CD14-positive monocyte (primary cell): Measurements from ENCODE around the gene MEPCE. TPM values are rescaled to one million over a fixed set of nuclear protein-coding genes. Genes with fewer than 3 reads are reported as not detected.

Experiments
- DNase-seq, 3 donors: peaks; one replicate each; pipeline ENCODE4 v3.0.0-alpha.2; 2011 to 2022
- H2AFZ ChIP-seq: 2 replicates; pipeline ENCODE4 v1.6.0; 2012; ENCODE audit warnings: mild to moderate bottlenecking, low read depth, low read length, inconsistent platforms; ENCODE audit not compliant: insufficient read depth, poor library complexity, severe bottlenecking
- H3K27ac ChIP-seq, 2 donors: 1 replicate in 1 of 2; 2 replicates in 1 of 2; pipeline ENCODE4 v1.5.1; 2012 to 2013; ENCODE audit warnings: low read length in 2 of 2, control low read depth in 1 of 2, inconsistent platforms in 1 of 2, low read depth in 1 of 2, mild to moderate bottlenecking in 1 of 2
- H3K27me3 ChIP-seq, 2 donors: one replicate each; pipeline versions ENCODE4 v1.6.0 to v1.6.1; 2011 to 2013; ENCODE audit warnings: low read length in 2 of 2; ENCODE audit not compliant: control insufficient read depth in 2 of 2, insufficient read depth in 2 of 2
- H3K36me3 ChIP-seq, 2 donors: replicated peaks in 1 of 2; 1 replicate in 1 of 2; 2 replicates in 1 of 2; pipeline versions ENCODE4 v1.5.1 to v1.6.1; 2012 to 2013; ENCODE audit warnings: low read length in 2 of 2, control low read depth in 1 of 2, inconsistent platforms in 1 of 2, mild to moderate bottlenecking in 1 of 2; ENCODE audit not compliant: insufficient read depth in 2 of 2, control insufficient read depth in 1 of 2
- H3K4me1 ChIP-seq, 2 donors: 1 replicate in 1 of 2; 2 replicates in 1 of 2; pipeline versions ENCODE4 v1.5.1 to v1.6.1; 2012 to 2013; ENCODE audit warnings: low read length in 2 of 2, control low read depth in 1 of 2, inconsistent platforms in 1 of 2, mild to moderate bottlenecking in 1 of 2, moderate library complexity in 1 of 2; ENCODE audit not compliant: insufficient read depth in 2 of 2, control insufficient read depth in 1 of 2
- H3K4me2 ChIP-seq: replicated peaks from 2 replicates; pipeline ENCODE3; 2012; ENCODE audit warnings: low read length, moderate library complexity, mild to moderate bottlenecking; ENCODE audit not compliant: poor library complexity, severe bottlenecking; ENCODE audit errors: extremely low read depth
- H3K4me3 ChIP-seq, 3 experiments: fragments of 200-600 bp in 1 of 3; sonication (generic) in 1 of 3; replicated peaks in 1 of 3; 1 replicate in 2 of 3; 2 replicates in 1 of 3; pipeline ENCODE4 v1.5.1; 2011 to 2013; ENCODE audit warnings: low read length in 3 of 3, mild to moderate bottlenecking in 3 of 3, control low read depth in 2 of 3, low read depth in 2 of 3, inconsistent platforms in 1 of 3, moderate library complexity in 1 of 3
- H3K79me2 ChIP-seq: 2 replicates; pipeline ENCODE4 v1.6.0; 2012; ENCODE audit warnings: mild to moderate bottlenecking, control low read depth, inconsistent platforms, low read length, moderate library complexity; ENCODE audit not compliant: insufficient read depth
- H3K9ac ChIP-seq: 2 replicates; pipeline ENCODE4 v1.6.0; 2017; ENCODE audit warnings: low read length, mild to moderate bottlenecking; ENCODE audit not compliant: insufficient read depth, poor library complexity, severe bottlenecking
- H3K9me3 ChIP-seq, 2 donors: replicated peaks in 1 of 2; 1 replicate in 1 of 2; 2 replicates in 1 of 2; pipeline versions ENCODE4 v1.5.1 to v1.6.1; 2012 to 2013; ENCODE audit warnings: low read length in 2 of 2, control low read depth in 1 of 2; ENCODE audit not compliant: control insufficient read depth in 1 of 2, insufficient read depth in 1 of 2
- H4K20me1 ChIP-seq: 2 replicates; pipeline ENCODE4 v1.6.0; 2012; ENCODE audit warnings: mild to moderate bottlenecking, low read length, control low read depth, moderate library complexity; ENCODE audit not compliant: insufficient read depth
- H3K27ac Mint-ChIP-seq, 7 donors: one replicate each; pipeline ENCODE4 v1.8.0; 2020; ENCODE audit warnings: mild to moderate bottlenecking in 7 of 7, mixed read lengths in 7 of 7, moderate library complexity in 6 of 7, inconsistent platforms in 2 of 7
- H3K27me3 Mint-ChIP-seq, 3 donors: one replicate each; pipeline ENCODE4 v1.8.0; 2021 to 2022; ENCODE audit warnings: low read depth in 3 of 3, mild to moderate bottlenecking in 3 of 3, mixed read lengths in 3 of 3, moderate library complexity in 3 of 3, inconsistent platforms in 1 of 3
- H3K36me3 Mint-ChIP-seq, 2 donors: one replicate each; pipeline ENCODE4 v1.8.0; 2020; ENCODE audit warnings: mixed read lengths in 2 of 2, inconsistent platforms in 1 of 2, mild to moderate bottlenecking in 1 of 2
- H3K4me1 Mint-ChIP-seq: one replicate; pipeline ENCODE4 v1.8.0; 2020; ENCODE audit warnings: mild to moderate bottlenecking, mixed read lengths
- H3K4me3 Mint-ChIP-seq, 2 donors: one replicate each; pipeline ENCODE4 v1.8.0; 2020; ENCODE audit warnings: mild to moderate bottlenecking in 2 of 2, mixed read lengths in 2 of 2, moderate library complexity in 1 of 2
- H3K9me3 Mint-ChIP-seq, 7 donors: one replicate each; pipeline ENCODE4 v1.8.0; 2020 to 2022; ENCODE audit warnings: mixed read lengths in 7 of 7, mild to moderate bottlenecking in 6 of 7, moderate library complexity in 6 of 7, inconsistent platforms in 2 of 7
- CTCF ChIP-seq: fragments of 200-600 bp; IDR thresholded peaks from one replicate; pipeline ENCODE4 v1.8.0; 2022; ENCODE audit warnings: antibody characterized with exemption, mild to moderate bottlenecking
- WGBS: methylation state at CpG from one replicate; pipeline ENCODE4 v1.1.5; 2013; ENCODE audit warnings: missing lambda C conversion rate; ENCODE audit not compliant: insufficient coverage; 5-methylcytosine and 5-hydroxymethylcytosine counted together
- intact Hi-C, 2 donors: fragments of 100-400 bp; cut with micrococcal nuclease; formaldehyde crosslinking; loops; one replicate each; pipeline versions ENCODE4 v1.15.0 to v1.15.1; 2023
- polyA plus RNA-seq, 3 donors: library from polyadenylated mRNA; depleted of rRNA in 1 of 3; unstranded in 2 of 3; stranded (reverse) in 1 of 3; fragments of 300-500 nt in 2 of 3; fragments of >200 nt in 1 of 3; fragmentation: Illumina TruSeq in 2 of 3; gene quantifications; 1 replicate in 2 of 3; 2 replicates in 1 of 3; pipeline ENCODE4 v1.2.3, GENCODE V29; 2012 to 2021

Gene MEPCE
- polyA plus RNA-seq, 3 donors: 2.9 to 43.2 (median 3.3) TPM

- H3K4me1 ChIP-seq: peaks cover 45 to 63% of the 10 kb centered on the region in 2 donors
- H2AFZ ChIP-seq: no peak overlapping the region
- H3K4me3 Mint-ChIP-seq: no peak overlapping the region
- no peak for DNase-seq
- no peak for TF ChIP-seq CTCF
- H3K27ac ChIP-seq: peak overlapping the region in 1 of 2 donors; percentile 14
- H3K36me3 Mint-ChIP-seq: peaks cover 50 to 75% of the 10 kb centered on the region in 2 donors
- peaks cover 98% of the 10 kb centered on the region for H4K20me1 ChIP-seq
- intact Hi-C loops: no loop called here
- H3K9ac ChIP-seq: no peak overlapping the region
- H3K4me3 ChIP-seq: no peak overlapping the region
- H3K79me2 ChIP-seq: peaks cover 91% of the 10 kb centered on the region
- H3K27me3 ChIP-seq: no peaks in the 10 kb centered on the region
- H3K9me3 Mint-ChIP-seq: no peaks in the 10 kb centered on the region
- no peaks in the 10 kb centered on the region for H3K9me3 ChIP-seq
- no CpG with 5 or more reads among the region's 2 CpGs for WGBS
- H3K4me2 ChIP-seq: no peak overlapping the region
- H3K27ac Mint-ChIP-seq: peak overlapping the region in 3 of 7 donors; percentile 25 to 55 (median 50)
- peaks cover 26 to 69% of the 10 kb centered on the region in 2 donors for H3K36me3 ChIP-seq
- H3K4me1 Mint-ChIP-seq: peaks cover 50% of the 10 kb centered on the region
- peaks cover 0 to 4% (median 3%) of the 10 kb centered on the region in 3 donors for H3K27me3 Mint-ChIP-seq
These were observed 41.9 kb upstream of the MEPCE start for GRCh38 chr7:100387695-100388094.

- H3K27me3 ChIP-seq: no peaks in the 10 kb centered on the region
- H3K36me3 ChIP-seq: peaks cover 26 to 67% of the 10 kb centered on the region in 2 donors
- no peak for DNase-seq
- intact Hi-C loops: no loop called here
- Mint-ChIP-seq H3K27me3 (peaks cover 0 to 3% (median 1%) of the 10 kb centered on the region in 3 donors), H3K27ac (peak overlapping the region in 2 of 7 donors; percentile 73 to 78), H3K4me1 (peaks cover 51% of the 10 kb centered on the region), H3K4me3 (no peak overlapping the region), H3K9me3 (no peaks in the 10 kb centered on the region), H3K36me3 (peaks cover 47 to 73% of the 10 kb centered on the region in 2 donors)
- H3K9me3 ChIP-seq: peaks cover 0 to 3% of the 10 kb centered on the region in 2 donors
- WGBS: 94% methylated on average over 5 of the region's 9 CpGs
- peaks cover 88% of the 10 kb centered on the region for H3K79me2 ChIP-seq
- H4K20me1 ChIP-seq: peaks cover 87% of the 10 kb centered on the region
- no peak overlapping the region for H3K4me3 ChIP-seq
- peaks cover 43 to 63% of the 10 kb centered on the region in 2 donors for H3K4me1 ChIP-seq
- H2AFZ ChIP-seq: no peak overlapping the region
- TF ChIP-seq CTCF: no peak
- H3K9ac ChIP-seq: no peak overlapping the region
- no peak overlapping the region for H3K27ac ChIP-seq
- no peak overlapping the region for H3K4me2 ChIP-seq
These were observed 40.1 kb upstream of the MEPCE start for GRCh38 chr7:100389437-100390088.
